Adrenal gland (tissue), 5 donors: ENCODE measurements around the gene PRMT7.

Experiments
- POLR2A ChIP-seq, 2 donors: fragments of 450-650 bp; IDR thresholded peaks; one replicate each; pipeline ENCODE4 v1.6.1; 2017; ENCODE audit warnings: antibody characterized with exemption in 2 of 2, mild to moderate bottlenecking in 2 of 2, moderate library complexity in 1 of 2
- TF ChIP-seq, protein P1 (sequence below), 6 experiments: fragments of 450-650 bp in 4 of 6; fragments of 200-600 bp in 2 of 6; sonication (generic) in 1 of 6; IDR thresholded peaks; 1 replicate in 5 of 6; 2 replicates in 1 of 6; pipeline versions ENCODE4 v1.5.1 to v1.8.0; 2016 to 2021; ENCODE audit warnings: antibody characterized with exemption in 6 of 6, mild to moderate bottlenecking in 2 of 6, moderate library complexity in 1 of 6
- donor health status: DM: no; HTN: no; CAD: no.

DNA sequence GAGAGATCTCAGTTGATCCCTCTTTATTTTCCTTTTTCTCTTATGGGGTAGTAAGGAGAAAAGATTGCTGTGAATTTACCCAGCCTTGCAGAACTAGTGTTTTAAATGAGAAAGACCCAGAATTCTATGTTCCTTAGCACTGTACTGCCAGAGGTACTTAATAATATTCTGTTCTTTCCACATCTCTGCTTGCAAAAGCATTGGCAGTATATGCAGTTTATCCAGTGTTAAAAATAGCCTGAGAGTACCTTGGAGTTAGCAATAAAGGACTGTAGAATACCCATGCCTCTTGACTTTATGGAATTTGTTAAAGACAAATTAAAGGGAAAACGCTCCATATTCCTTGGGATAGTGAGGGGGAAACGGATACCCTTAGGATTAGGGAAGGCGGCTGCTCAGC lies 34.6 kb upstream of the PRMT7 start:
- no peak for TF ChIP-seq POLR2A (IDR thresholded peaks at IDR 0.05)
- TF ChIP-seq, protein P1, sequence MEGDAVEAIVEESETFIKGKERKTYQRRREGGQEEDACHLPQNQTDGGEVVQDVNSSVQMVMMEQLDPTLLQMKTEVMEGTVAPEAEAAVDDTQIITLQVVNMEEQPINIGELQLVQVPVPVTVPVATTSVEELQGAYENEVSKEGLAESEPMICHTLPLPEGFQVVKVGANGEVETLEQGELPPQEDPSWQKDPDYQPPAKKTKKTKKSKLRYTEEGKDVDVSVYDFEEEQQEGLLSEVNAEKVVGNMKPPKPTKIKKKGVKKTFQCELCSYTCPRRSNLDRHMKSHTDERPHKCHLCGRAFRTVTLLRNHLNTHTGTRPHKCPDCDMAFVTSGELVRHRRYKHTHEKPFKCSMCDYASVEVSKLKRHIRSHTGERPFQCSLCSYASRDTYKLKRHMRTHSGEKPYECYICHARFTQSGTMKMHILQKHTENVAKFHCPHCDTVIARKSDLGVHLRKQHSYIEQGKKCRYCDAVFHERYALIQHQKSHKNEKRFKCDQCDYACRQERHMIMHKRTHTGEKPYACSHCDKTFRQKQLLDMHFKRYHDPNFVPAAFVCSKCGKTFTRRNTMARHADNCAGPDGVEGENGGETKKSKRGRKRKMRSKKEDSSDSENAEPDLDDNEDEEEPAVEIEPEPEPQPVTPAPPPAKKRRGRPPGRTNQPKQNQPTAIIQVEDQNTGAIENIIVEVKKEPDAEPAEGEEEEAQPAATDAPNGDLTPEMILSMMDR (IDR thresholded peaks at IDR 0.05), result no peak
